Left lung (tissue), 10 donors: ENCODE results near the gene FOS. TPM values are rescaled to one million over a fixed set of nuclear protein-coding genes. Genes with fewer than 3 reads are reported as not detected.

Source experiments
- ATAC-seq: fragments of 200-7000 bp; cut with Tn5 transposase; one replicate; pipeline ENCODE4 v1.9.1; 2020; ENCODE audit warnings: moderate library complexity
- DNase-seq, 4 donors: peaks; one replicate each; pipeline ENCODE4 v3.0.0-alpha.2; 2013 to 2020
- H3K27ac ChIP-seq, 2 donors: fragments of 200-600 bp; sonication (generic) in 1 of 2; one replicate each; pipeline versions ENCODE4 v1.5.0 to v1.8.0; 2020 to 2021
- H3K27me3 ChIP-seq, 2 donors: fragments of 200-600 bp; sonication (generic) in 1 of 2; one replicate each; pipeline versions ENCODE4 v1.5.0 to v1.8.0; 2020 to 2021
- H3K36me3 ChIP-seq, 2 donors: fragments of 200-600 bp; sonication (generic) in 1 of 2; one replicate each; pipeline versions ENCODE4 v1.5.0 to v1.8.0; 2020 to 2021
- H3K4me1 ChIP-seq, 2 donors: fragments of 200-600 bp; one replicate each; pipeline ENCODE4 v1.8.0; 2021
- H3K4me3 ChIP-seq, 2 donors: fragments of 200-600 bp; sonication (generic) in 1 of 2; one replicate each; pipeline versions ENCODE4 v1.5.0 to v1.8.0; 2020 to 2021; ENCODE audit warnings: mild to moderate bottlenecking in 1 of 2
- H3K9me3 ChIP-seq, 2 donors: fragments of 200-600 bp; sonication (generic) in 1 of 2; one replicate each; pipeline versions ENCODE4 v1.5.0 to v1.8.0; 2020 to 2021
- intact Hi-C, 2 donors: fragments of 100-400 bp; cut with DNase I; formaldehyde crosslinking; loops; one replicate each; pipeline versions ENCODE4 v1.11.2 to v1.14.2; 2022
- polyA plus RNA-seq, 6 donors: library from polyadenylated mRNA; unstranded; fragments of 120-200 nt; gene quantifications; one replicate each; pipeline ENCODE4 v1.2.1, GENCODE V29; 2013; ENCODE audit not compliant: insufficient read length in 6 of 6
- total RNA-seq, 2 donors: library from RNA; stranded (reverse); fragmentation: NEBNext Ultra II Directional; extraction: Animal tissue kit (Norgen Biotek cat#: 25700); gene quantifications; one replicate each; pipeline ENCODE4 v1.2.1, GENCODE V29; 2021
- TF ChIP-seq, protein P1 (sequence below), 2 donors: fragments of 200-600 bp; sonication (generic) in 1 of 2; IDR thresholded peaks; one replicate each; pipeline versions ENCODE4 v1.5.0 to v1.8.0; 2021; ENCODE audit warnings: antibody characterized with exemption in 2 of 2
- donor health status: DM: no; HTN: yes; CAD: no.
- donor health status: DM: no; HTN: no; CAD: no.

The FOS gene
- total and polyA plus RNA-seq, 8 donors, result 57.9 to 3,242 (median 701) TPM

DNA sequence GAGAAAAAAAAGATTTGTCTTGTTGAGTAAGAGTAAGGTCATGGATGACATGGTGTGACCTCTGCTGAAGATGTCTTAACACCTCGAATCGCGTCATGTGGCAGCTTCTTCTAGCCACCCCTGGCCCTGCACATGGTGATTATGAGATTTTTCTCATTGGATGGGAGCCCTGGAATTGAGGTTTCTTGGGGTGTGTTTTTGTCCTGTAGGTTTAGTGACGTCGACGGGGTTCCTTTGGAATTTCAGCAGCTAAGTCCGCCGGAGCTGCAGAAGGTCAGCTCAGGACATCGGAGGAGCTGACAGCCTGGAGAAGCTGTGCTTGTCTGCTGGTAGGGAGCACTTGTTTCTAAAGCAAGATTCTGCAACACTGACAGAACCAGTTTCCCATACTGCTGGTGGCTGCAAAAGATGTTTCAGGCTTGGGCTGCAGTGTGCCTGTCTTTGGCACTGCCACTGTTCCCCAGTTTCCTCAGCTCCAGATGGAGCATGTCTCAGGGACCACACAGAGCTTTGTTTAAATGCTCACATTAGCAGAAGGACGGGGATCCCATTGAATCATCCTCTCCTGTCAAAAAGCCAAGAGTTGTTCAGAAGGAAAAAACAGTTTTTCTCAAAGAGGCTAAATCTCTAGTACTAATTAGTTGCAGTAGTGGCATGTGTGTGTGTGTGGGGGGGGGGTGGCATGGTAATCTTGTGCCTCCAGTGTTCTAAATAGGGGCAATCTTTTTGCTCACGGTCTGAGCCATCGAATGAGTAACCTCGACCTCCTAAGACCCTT, 5.2 kb upstream of the FOS start:
- TF ChIP-seq, protein P1, sequence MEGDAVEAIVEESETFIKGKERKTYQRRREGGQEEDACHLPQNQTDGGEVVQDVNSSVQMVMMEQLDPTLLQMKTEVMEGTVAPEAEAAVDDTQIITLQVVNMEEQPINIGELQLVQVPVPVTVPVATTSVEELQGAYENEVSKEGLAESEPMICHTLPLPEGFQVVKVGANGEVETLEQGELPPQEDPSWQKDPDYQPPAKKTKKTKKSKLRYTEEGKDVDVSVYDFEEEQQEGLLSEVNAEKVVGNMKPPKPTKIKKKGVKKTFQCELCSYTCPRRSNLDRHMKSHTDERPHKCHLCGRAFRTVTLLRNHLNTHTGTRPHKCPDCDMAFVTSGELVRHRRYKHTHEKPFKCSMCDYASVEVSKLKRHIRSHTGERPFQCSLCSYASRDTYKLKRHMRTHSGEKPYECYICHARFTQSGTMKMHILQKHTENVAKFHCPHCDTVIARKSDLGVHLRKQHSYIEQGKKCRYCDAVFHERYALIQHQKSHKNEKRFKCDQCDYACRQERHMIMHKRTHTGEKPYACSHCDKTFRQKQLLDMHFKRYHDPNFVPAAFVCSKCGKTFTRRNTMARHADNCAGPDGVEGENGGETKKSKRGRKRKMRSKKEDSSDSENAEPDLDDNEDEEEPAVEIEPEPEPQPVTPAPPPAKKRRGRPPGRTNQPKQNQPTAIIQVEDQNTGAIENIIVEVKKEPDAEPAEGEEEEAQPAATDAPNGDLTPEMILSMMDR (IDR thresholded peaks at IDR 0.05), result no peak

DNA sequence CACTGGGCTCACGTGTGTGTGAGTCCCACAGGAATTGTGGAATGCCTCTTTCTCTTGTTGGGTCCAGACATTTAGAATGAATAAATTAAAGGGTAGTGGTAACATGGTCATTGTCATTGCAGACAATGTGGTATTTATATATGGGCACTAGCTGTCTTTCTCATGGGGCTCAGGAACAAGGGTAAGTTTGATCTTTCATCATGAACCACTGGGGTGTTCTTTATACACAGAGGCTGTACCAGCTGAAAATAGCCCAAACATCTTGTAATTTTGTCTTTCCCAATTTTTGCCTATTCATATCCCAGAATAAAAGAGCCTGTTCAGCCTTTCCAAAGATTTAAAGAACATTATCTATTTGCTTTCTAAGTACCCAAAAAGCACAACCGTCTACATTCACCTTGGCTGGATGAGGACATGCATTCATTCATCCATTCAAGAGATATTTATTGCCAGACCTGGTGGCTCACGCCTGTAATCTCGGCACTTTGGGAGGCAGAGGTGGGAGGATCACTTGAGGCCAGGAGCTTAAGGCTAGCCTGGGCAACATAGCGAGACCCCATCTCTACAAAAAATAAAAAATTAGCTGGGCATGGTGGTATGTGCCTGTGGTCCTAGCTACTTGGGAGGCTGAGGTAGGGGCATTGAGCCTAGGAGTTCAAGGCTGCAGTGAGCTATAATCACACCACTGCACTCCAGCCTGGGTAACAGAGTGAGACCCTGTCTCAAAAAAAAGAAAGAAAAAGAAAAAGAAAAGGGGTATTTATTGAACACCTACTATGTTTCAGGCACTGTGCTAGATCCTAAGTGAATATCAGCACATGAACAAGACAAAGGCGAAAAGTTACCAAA, 4.4 kb upstream of the FOS start:
- TF ChIP-seq, protein P1 (IDR thresholded peaks at IDR 0.05), result no peak
- DNase-seq (no peak), ATAC-seq (no peak)
- peak overlapping the region; percentile 56 to 100 for H3K27ac ChIP-seq
- H3K27me3 ChIP-seq, result no peaks in the 10 kb centered on the region
- intact Hi-C loops, result no loop called here
- H3K36me3 ChIP-seq, result no peaks in the 10 kb centered on the region
- no peaks in the 10 kb centered on the region for H3K9me3 ChIP-seq
- peaks cover 8 to 45% of the 10 kb centered on the region in 2 donors for H3K4me1 ChIP-seq
- H3K4me3 ChIP-seq, result no peak overlapping the region

More for the DNA sequence above, 5.2 kb upstream of the FOS start:
- Histone ChIP-seq H3K27me3 (no peaks in the 10 kb centered on the region), H3K27ac (peak overlapping the region; percentile 56 to 100), H3K9me3 (no peaks in the 10 kb centered on the region), H3K36me3 (no peaks in the 10 kb centered on the region), H3K4me3 (no peak overlapping the region), H3K4me1 (peaks cover 11 to 53% of the 10 kb centered on the region in 2 donors)
- intact Hi-C loops, result no loop called here
- DNase-seq (peak in 3 of 4 donors; percentile 48 to 85 (median 85)), ATAC-seq (no peak)

DNA sequence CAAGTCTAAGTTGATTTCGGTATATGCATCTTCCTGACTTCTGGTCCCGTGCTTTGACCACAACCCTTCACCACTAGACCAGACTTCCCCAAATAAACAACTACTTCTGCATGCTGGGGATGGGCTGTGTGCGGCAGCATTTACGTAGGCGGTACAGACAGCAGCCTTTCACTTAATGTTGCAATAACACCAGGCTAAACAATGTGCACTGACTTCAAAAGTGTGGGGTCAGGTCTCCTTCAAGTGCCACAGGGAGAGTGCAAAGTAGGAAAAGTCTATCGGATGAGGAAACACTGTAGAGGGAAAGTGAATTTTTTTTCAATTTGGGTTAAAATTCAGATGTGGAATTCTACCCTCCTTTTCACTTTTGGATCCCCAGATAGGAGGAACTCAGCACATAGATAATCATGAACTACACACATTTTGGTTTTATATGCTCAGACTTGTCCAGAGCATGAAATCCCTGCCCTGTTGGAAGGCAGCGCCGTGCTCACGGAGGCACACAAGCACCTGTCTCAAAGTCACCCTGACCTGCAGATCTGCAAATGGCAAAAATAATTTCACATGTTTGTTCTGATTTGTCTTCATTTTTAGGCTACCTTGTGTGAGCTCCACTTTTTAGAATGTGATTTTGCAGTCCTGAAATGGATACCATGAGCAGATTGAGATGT, 3.6 kb upstream of the FOS start:
- peaks cover 0 to 6% of the 10 kb centered on the region in 2 donors for H3K36me3 ChIP-seq
- peak overlapping the region in 1 of 2 donors; percentile 100 for H3K27ac ChIP-seq
- peaks cover 11 to 48% of the 10 kb centered on the region in 2 donors for H3K4me1 ChIP-seq
- ATAC-seq (no peak), DNase-seq (peak in 3 of 4 donors; percentile 60 to 87 (median 87))
- intact Hi-C loops, result no loop called here
- no peaks in the 10 kb centered on the region for H3K27me3 ChIP-seq
- no peaks in the 10 kb centered on the region for H3K9me3 ChIP-seq
- H3K4me3 ChIP-seq, result no peak overlapping the region
- TF ChIP-seq, protein P1 (IDR thresholded peaks at IDR 0.05), result no peak

DNA sequence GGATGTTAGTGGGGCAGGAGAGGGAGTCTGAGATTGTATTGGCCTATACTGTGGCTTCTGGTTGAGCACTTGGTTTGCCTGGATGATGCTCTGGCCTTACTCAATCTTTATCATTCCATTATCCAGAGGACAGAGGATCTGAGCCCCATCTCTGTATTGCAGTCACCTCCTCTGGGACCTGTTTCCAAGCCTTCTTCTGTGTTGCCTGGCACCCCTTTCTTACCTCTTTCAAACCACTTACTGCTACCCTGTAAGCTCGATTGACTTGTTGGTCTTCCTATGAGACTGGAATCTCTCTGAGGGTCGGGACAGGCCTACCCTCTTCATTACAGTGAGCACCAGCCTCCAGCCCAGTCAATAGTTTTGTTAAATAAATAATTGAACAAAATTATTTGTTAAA, 3.0 kb upstream of the FOS start:
- H3K27me3 ChIP-seq, result no peaks in the 10 kb centered on the region
- peaks cover 15 to 54% of the 10 kb centered on the region in 2 donors for H3K4me1 ChIP-seq
- H3K9me3 ChIP-seq, result no peaks in the 10 kb centered on the region
- peak overlapping the region; percentile 99 to 100 for H3K27ac ChIP-seq
- TF ChIP-seq, protein P1 (IDR thresholded peaks at IDR 0.05), result no peak
- intact Hi-C loops, result no loop called here
- no peak for ATAC-seq
- DNase-seq, result no peak
- peaks cover 0 to 12% of the 10 kb centered on the region in 2 donors for H3K36me3 ChIP-seq
- no peak overlapping the region for H3K4me3 ChIP-seq
